Astrocyte (in vitro differentiated cells and primary cell): ENCODE results near the gene ZKSCAN3. TPM values are rescaled to one million over a fixed set of nuclear protein-coding genes. Genes with fewer than 3 reads are reported as not detected.
"Not testable (repeated sequence)": the region's sequence is repeated elsewhere in the genome, so short reads cannot be mapped to it uniquely, and the experiment has no call there.

Source experiments
- DNase-seq: peaks from one replicate; pipeline ENCODE4 v3.0.0-alpha.2; 2010; ENCODE audit warnings: low read depth
- FAIRE-seq: peaks from 2 replicates; lab custom pipeline; 2011; peaks lifted over from hg19 to GRCh38; lab: Jason Lieb, UNC
- H2AFZ ChIP-seq: 2 replicates; pipeline ENCODE4 v1.6.0; 2012; ENCODE audit warnings: low read depth, low read length, inconsistent platforms
- H3K27ac ChIP-seq: 2 replicates; pipeline ENCODE4 v1.5.1; 2011; ENCODE audit warnings: low read depth, low read length, inconsistent platforms
- H3K27me3 ChIP-seq: 2 replicates; pipeline ENCODE4 v1.6.0; 2011; ENCODE audit warnings: low read length, inconsistent platforms; ENCODE audit not compliant: insufficient read depth
- H3K36me3 ChIP-seq: 2 replicates; pipeline ENCODE4 v1.5.1; 2011; ENCODE audit warnings: low read length, inconsistent platforms; ENCODE audit not compliant: insufficient read depth
- H3K4me1 ChIP-seq: 2 replicates; pipeline ENCODE4 v1.5.1; 2011; ENCODE audit warnings: low read length, inconsistent platforms; ENCODE audit not compliant: insufficient read depth
- H3K4me2 ChIP-seq: 2 replicates; pipeline ENCODE4 v1.6.0; 2012; ENCODE audit warnings: low read length, inconsistent platforms
- H3K4me3 ChIP-seq: 2 replicates; pipeline ENCODE4 v1.5.1; 2011; ENCODE audit warnings: low read depth, mild to moderate bottlenecking, low read length, inconsistent platforms; ENCODE audit not compliant: insufficient read depth
- H3K79me2 ChIP-seq: 2 replicates; pipeline ENCODE4 v1.6.0; 2012; ENCODE audit warnings: mild to moderate bottlenecking, low read length, inconsistent platforms; ENCODE audit not compliant: insufficient read depth
- H3K9ac ChIP-seq: 2 replicates; pipeline ENCODE4 v1.6.0; 2012; ENCODE audit warnings: mild to moderate bottlenecking, low read length, inconsistent platforms
- H3K9me3 ChIP-seq: 2 replicates; pipeline ENCODE4 v1.5.1; 2012; ENCODE audit warnings: low read depth, mild to moderate bottlenecking, low read length, inconsistent platforms; ENCODE audit not compliant: insufficient read depth
- H4K20me1 ChIP-seq: 2 replicates; pipeline ENCODE4 v1.6.0; 2012; ENCODE audit warnings: low read length, inconsistent platforms; ENCODE audit not compliant: insufficient read depth
- H3K27ac Mint-ChIP-seq: one replicate; pipeline ENCODE4 v1.8.0; 2021; ENCODE audit warnings: mild to moderate bottlenecking, mixed read lengths; ENCODE audit not compliant: unreplicated experiment
- H3K27me3 Mint-ChIP-seq: one replicate; pipeline ENCODE4 v1.8.0; 2021; ENCODE audit warnings: low read depth, mixed read lengths; ENCODE audit not compliant: unreplicated experiment
- H3K36me3 Mint-ChIP-seq: one replicate; pipeline ENCODE4 v1.8.0; 2021; ENCODE audit warnings: low read depth, mixed read lengths; ENCODE audit not compliant: unreplicated experiment
- H3K4me1 Mint-ChIP-seq: one replicate; pipeline ENCODE4 v1.8.0; 2021; ENCODE audit warnings: low read depth, mixed read lengths; ENCODE audit not compliant: unreplicated experiment
- H3K4me3 Mint-ChIP-seq: one replicate; pipeline ENCODE4 v1.8.0; 2021; ENCODE audit warnings: mild to moderate bottlenecking, moderate library complexity, mixed read lengths; ENCODE audit not compliant: unreplicated experiment
- H3K9me3 Mint-ChIP-seq: one replicate; pipeline ENCODE4 v1.8.0; 2021; ENCODE audit warnings: mild to moderate bottlenecking, mixed read lengths; ENCODE audit not compliant: unreplicated experiment
- CTCF ChIP-seq: IDR thresholded peaks from 2 replicates; pipeline ENCODE4 v1.5.1; 2011; ENCODE audit warnings: low read depth, mild to moderate bottlenecking, inconsistent platforms, low read length, moderate library complexity; ENCODE audit not compliant: insufficient read depth
- EZH2 ChIP-seq: IDR thresholded peaks from 2 replicates; pipeline ENCODE4 v1.6.1; 2012; ENCODE audit warnings: mild to moderate bottlenecking, low read length, inconsistent platforms; ENCODE audit not compliant: insufficient read depth
- total RNA-seq: library from RNA; stranded (reverse); gene quantifications from 2 replicates; pipeline ENCODE4 v1.2.1, GENCODE V29; 2021

The ZKSCAN3 gene
- total RNA-seq, 1 donor from 2014 or later: 8.0 TPM

GRCh38 chr6:28356666-28357020, 6.9 kb downstream of the ZKSCAN3 start:
- Mint-ChIP-seq H3K36me3 (peaks cover 7% of the 10 kb centered on the region), H3K4me1 (peaks cover 9% of the 10 kb centered on the region), H3K4me3 (no peak overlapping the region), H3K27ac (peak overlapping the region; percentile 53), H3K9me3 (no peaks in the 10 kb centered on the region), H3K27me3 (no peaks in the 10 kb centered on the region)
- no peak for DNase-seq
- Histone ChIP-seq H3K4me3 (peak overlapping the region; percentile 86), H3K4me2 (peak overlapping the region; percentile 97), H3K36me3 (no peaks in the 10 kb centered on the region), H3K79me2 (peaks cover 30% of the 10 kb centered on the region), H2AFZ (peak overlapping the region; percentile 76), H3K4me1 (peaks cover 16% of the 10 kb centered on the region), H3K9me3 (no peaks in the 10 kb centered on the region), H3K9ac (peak overlapping the region; percentile 90), H3K27ac (peak overlapping the region; percentile 57), H3K27me3 (no peaks in the 10 kb centered on the region), H4K20me1 (no peaks in the 10 kb centered on the region)
- no peak for TF ChIP-seq CTCF
- TF ChIP-seq EZH2: no peak
- no peak for FAIRE-seq

GRCh38 chr6:28357036-28357435, 7.3 kb downstream of the ZKSCAN3 start:
- Histone ChIP-seq H3K4me1 (peaks cover 16% of the 10 kb centered on the region), H2AFZ (peak overlapping the region; percentile 76), H3K79me2 (peaks cover 26% of the 10 kb centered on the region), H4K20me1 (no peaks in the 10 kb centered on the region), H3K9me3 (no peaks in the 10 kb centered on the region), H3K4me2 (peak overlapping the region; percentile 97), H3K4me3 (no peak overlapping the region), H3K36me3 (no peaks in the 10 kb centered on the region), H3K27ac (no peak overlapping the region), H3K27me3 (no peaks in the 10 kb centered on the region), H3K9ac (peak overlapping the region; percentile 90)
- Mint-ChIP-seq H3K4me1 (peaks cover 9% of the 10 kb centered on the region), H3K27ac (no peak overlapping the region), H3K27me3 (no peaks in the 10 kb centered on the region), H3K36me3 (peaks cover 7% of the 10 kb centered on the region), H3K9me3 (no peaks in the 10 kb centered on the region), H3K4me3 (no peak overlapping the region)
- TF ChIP-seq EZH2 (no peak), CTCF (no peak)
- DNase-seq (peak; percentile 40), FAIRE-seq (no peak)

- not testable (repeated sequence) for FAIRE-seq, H3K27ac Mint-ChIP-seq, DNase-seq, H3K4me2 ChIP-seq, H3K27ac ChIP-seq, H3K4me3 Mint-ChIP-seq, H3K9me3 ChIP-seq, H3K9ac ChIP-seq, H3K9me3 Mint-ChIP-seq, H3K27me3 ChIP-seq, H3K36me3 ChIP-seq, H3K27me3 Mint-ChIP-seq, H2AFZ ChIP-seq, H3K4me1 Mint-ChIP-seq, H3K4me3 ChIP-seq, H4K20me1 ChIP-seq, H3K79me2 ChIP-seq
- H3K36me3 Mint-ChIP-seq: peaks cover 19% of the 10 kb centered on the region
- peaks cover 16% of the 10 kb centered on the region for H3K4me1 ChIP-seq
Measured at GRCh38 chr6:28359562-28359961, 9.8 kb downstream of the ZKSCAN3 start.
